ELF-1 (cell line): ENCODE results near the gene TNFAIP2.

ENCODE experiments used
- DNase-seq: peaks from one replicate; pipeline ENCODE4 v3.0.0-alpha.2; 2016; ENCODE audit warnings: low read depth, low spot score

Gene TNFAIP2

GRCh38 chr14:103121846-103122584 lies 1.2 kb upstream of the TNFAIP2 start:
- peak; percentile 72 for DNase-seq

- DNase-seq = peak; percentile 58
Measured at GRCh38 chr14:103122585-103122946, 695 bp upstream of the TNFAIP2 start.

GRCh38 chr14:103123634-103124500 lies 606 bp downstream of the TNFAIP2 start:
- DNase-seq = peak; percentile 69

- no peak for DNase-seq
Measured at GRCh38 chr14:103124501-103125001, 1.3 kb downstream of the TNFAIP2 start.

GRCh38 chr14:103125098-103126070 lies 2.1 kb downstream of the TNFAIP2 start:
- DNase-seq = no peak

GRCh38 chr14:103126088-103126872 lies 3.0 kb downstream of the TNFAIP2 start:
- DNase-seq = peak; percentile 6

GRCh38 chr14:103126873-103127304 lies 3.6 kb downstream of the TNFAIP2 start:
- DNase-seq = peak; percentile 88

GRCh38 chr14:103127356-103127755 lies 4.1 kb downstream of the TNFAIP2 start:
- DNase-seq = peak; percentile 38

GRCh38 chr14:103127861-103128598 lies 4.8 kb downstream of the TNFAIP2 start:
- DNase-seq = peak; percentile 67

- DNase-seq = no peak
Measured at GRCh38 chr14:103128631-103129300, 5.5 kb downstream of the TNFAIP2 start.

- peak; percentile 60 for DNase-seq
Measured at GRCh38 chr14:103129301-103130016, 6.2 kb downstream of the TNFAIP2 start.

- DNase-seq = no peak
Measured at GRCh38 chr14:103130017-103130764, 6.9 kb downstream of the TNFAIP2 start.

- no peak for DNase-seq
Measured at GRCh38 chr14:103130965-103131364, 7.7 kb downstream of the TNFAIP2 start.

GRCh38 chr14:103131580-103131979 lies 8.3 kb downstream of the TNFAIP2 start:
- no peak for DNase-seq

- no peak for DNase-seq
Measured at GRCh38 chr14:103132381-103133209, 9.3 kb downstream of the TNFAIP2 start.

GRCh38 chr14:103133210-103134140 lies 10.2 kb downstream of the TNFAIP2 start:
- DNase-seq = no peak
